H1 (cell line): ENCODE data around the gene PAQR4. TPM values are rescaled to one million over a fixed set of nuclear protein-coding genes. Genes with fewer than 3 reads are reported as not detected.

Source experiments
- CTCF ChIA-PET: fragments of 300-600 bp; sonication (Branson Sonifier 250); formaldehyde crosslinking; loops from one replicate; lab custom pipeline; 2021; ENCODE audit not compliant: partially characterized antibody; lab: Charles Lee
- POLR2A ChIA-PET: fragments of 300-600 bp; sonication (Branson Sonifier 250); formaldehyde crosslinking; loops from one replicate; lab custom pipeline; 2021; ENCODE audit warnings: inconsistent platforms; ENCODE audit not compliant: partially characterized antibody; lab: Charles Lee
- DNase-seq, 2 experiments: peaks; one replicate each; pipeline versions ENCODE4 v3.0.0 to v3.0.0-alpha.2; 2010 to 2022; ENCODE audit warnings: low spot score in 2 of 2, low read depth in 1 of 2, mixed read lengths in 1 of 2
- FAIRE-seq: peaks from 2 replicates; lab custom pipeline; 2011; peaks lifted over from hg19 to GRCh38; lab: Jason Lieb, UNC
- H2AFZ ChIP-seq: 2 replicates; pipeline ENCODE4 v1.8.1; 2012; ENCODE audit warnings: low read length, inconsistent platforms
- H2AK5ac ChIP-seq: 2 replicates; pipeline ENCODE4 v1.6.1; 2013; ENCODE audit warnings: low read depth, low read length
- H2BK120ac ChIP-seq: replicated peaks from 2 replicates; pipeline ENCODE3; 2013; ENCODE audit warnings: low read depth, low read length, inconsistent platforms
- H2BK12ac ChIP-seq: 2 replicates; pipeline ENCODE4 v1.6.1; 2013; ENCODE audit warnings: low read depth, low read length
- H2BK15ac ChIP-seq: 2 replicates; pipeline ENCODE4 v1.6.1; 2013; ENCODE audit warnings: low read length
- H2BK20ac ChIP-seq: 2 replicates; pipeline ENCODE4 v1.6.1; 2013; ENCODE audit warnings: low read length
- H2BK5ac ChIP-seq: 2 replicates; pipeline ENCODE4 v1.6.1; 2013; ENCODE audit warnings: low read depth, low read length
- H3K14ac ChIP-seq: 2 replicates; pipeline ENCODE4 v1.6.1; 2013; ENCODE audit warnings: inconsistent platforms; ENCODE audit not compliant: insufficient read length
- H3K18ac ChIP-seq: 2 replicates; pipeline ENCODE4 v1.6.1; 2013; ENCODE audit warnings: low read length; ENCODE audit errors: extremely low read depth
- H3K23ac ChIP-seq: 2 replicates; pipeline ENCODE4 v1.6.1; 2013; ENCODE audit warnings: inconsistent platforms; ENCODE audit not compliant: insufficient read length
- H3K23me2 ChIP-seq: 2 replicates; pipeline ENCODE4 v1.6.1; 2013; ENCODE audit warnings: low read depth, low read length
- H3K27ac ChIP-seq: 2 replicates; pipeline ENCODE4 v1.6.1; 2011; ENCODE audit warnings: low read depth, low read length, inconsistent platforms
- H3K27me3 ChIP-seq, 4 experiments: replicated peaks in 1 of 4; 1 replicate in 1 of 4; 2 replicates in 3 of 4; pipeline versions ENCODE4 v1.6.1 to v1.8.1; 2011 to 2013; ENCODE audit warnings: low read length in 3 of 4, mild to moderate bottlenecking in 3 of 4, inconsistent platforms in 2 of 4, mixed read lengths in 2 of 4, moderate library complexity in 1 of 4; ENCODE audit not compliant: control insufficient read depth in 3 of 4, insufficient read depth in 3 of 4; ENCODE audit errors: extremely low read depth in 1 of 4
- H3K36me3 ChIP-seq, 4 experiments: 2 replicates each; pipeline versions ENCODE4 v1.6.1 to v1.8.1; 2011 to 2013; ENCODE audit warnings: mild to moderate bottlenecking in 4 of 4, low read length in 3 of 4, moderate library complexity in 2 of 4, control low read depth in 1 of 4, inconsistent platforms in 1 of 4; ENCODE audit not compliant: insufficient read depth in 4 of 4, control insufficient read depth in 2 of 4
- H3K4ac ChIP-seq: replicated peaks from 2 replicates; pipeline ENCODE3; 2013; ENCODE audit warnings: low read length, low read depth, mixed read lengths, inconsistent platforms; ENCODE audit not compliant: insufficient read length
- H3K4me1 ChIP-seq, 4 experiments: replicated peaks in 1 of 4; 1 replicate in 1 of 4; 2 replicates in 3 of 4; pipeline versions ENCODE4 v1.6.1 to v1.8.1; 2011 to 2013; ENCODE audit warnings: low read length in 3 of 4, inconsistent platforms in 2 of 4, mixed read lengths in 1 of 4; ENCODE audit not compliant: insufficient read depth in 4 of 4, control insufficient read depth in 3 of 4
- H3K4me2 ChIP-seq, 2 experiments: 2 replicates each; pipeline versions ENCODE4 v1.6.1 to v1.8.1; 2011 to 2013; ENCODE audit warnings: low read depth in 2 of 2, low read length in 2 of 2, control low read depth in 1 of 2, inconsistent platforms in 1 of 2, mild to moderate bottlenecking in 1 of 2; ENCODE audit not compliant: insufficient read depth in 1 of 2
- H3K4me3 ChIP-seq, 4 experiments: fragments of 200-600, 300-600 bp in 1 of 4; sonication (generic), shearing (Covaris generic), sonication (Bioruptor Twin) in 1 of 4; 2 replicates each; pipeline versions ENCODE4 v1.5.1 to v1.8.1; 2011 to 2016; ENCODE audit warnings: low read length in 4 of 4, low read depth in 3 of 4, control low read depth in 2 of 4, inconsistent platforms in 2 of 4, mild to moderate bottlenecking in 2 of 4, mixed read lengths in 1 of 4, moderate library complexity in 1 of 4; ENCODE audit not compliant: insufficient read depth in 2 of 4; ENCODE audit errors: extremely low read depth in 1 of 4
- H3K56ac ChIP-seq: replicated peaks from 2 replicates; pipeline ENCODE3; 2013; ENCODE audit warnings: low read depth, mild to moderate bottlenecking, mixed read lengths, low read length, inconsistent platforms; ENCODE audit not compliant: insufficient read length
- H3K79me1 ChIP-seq: 2 replicates; pipeline ENCODE4 v1.6.1; 2013; ENCODE audit warnings: low read depth, low read length, control low read depth
- H3K79me2 ChIP-seq, 2 experiments: 2 replicates each; pipeline versions ENCODE4 v1.6.1 to v1.8.1; 2012 to 2013; ENCODE audit warnings: low read length in 2 of 2, mild to moderate bottlenecking in 2 of 2, inconsistent platforms in 1 of 2; ENCODE audit not compliant: insufficient read depth in 2 of 2, control insufficient read depth in 1 of 2
- H3K9ac ChIP-seq, 4 experiments: replicated peaks in 1 of 4; 1 replicate in 1 of 4; 2 replicates in 3 of 4; pipeline versions ENCODE4 v1.6.1 to v1.8.1; 2011 to 2013; ENCODE audit warnings: low read depth in 3 of 4, low read length in 3 of 4, control low read depth in 2 of 4, mild to moderate bottlenecking in 2 of 4, moderate library complexity in 2 of 4, inconsistent platforms in 1 of 4; ENCODE audit errors: extremely low read depth in 1 of 4
- H3K9me3 ChIP-seq, 2 experiments: 2 replicates each; pipeline versions ENCODE4 v1.6.1 to v1.8.1; 2012 to 2013; ENCODE audit warnings: mild to moderate bottlenecking in 2 of 2, moderate library complexity in 2 of 2, control low read depth in 1 of 2, inconsistent platforms in 1 of 2, low read depth in 1 of 2, low read length in 1 of 2, mixed read lengths in 1 of 2; ENCODE audit not compliant: insufficient read depth in 2 of 2
- H4K20me1 ChIP-seq, 2 experiments: replicated peaks in 1 of 2; 2 replicates each; pipeline versions ENCODE3 to v1.8.1; 2011 to 2013; ENCODE audit warnings: inconsistent platforms in 2 of 2, low read length in 2 of 2, mild to moderate bottlenecking in 1 of 2; ENCODE audit not compliant: insufficient read depth in 2 of 2, control insufficient read depth in 1 of 2
- H4K5ac ChIP-seq: 2 replicates; pipeline ENCODE4 v1.6.1; 2013; ENCODE audit warnings: low read length, low read depth, mixed read lengths, inconsistent platforms; ENCODE audit not compliant: insufficient read length
- H4K8ac ChIP-seq: 2 replicates; pipeline ENCODE4 v1.8.0; 2013; ENCODE audit warnings: mild to moderate bottlenecking, moderate library complexity, low read length, inconsistent platforms; ENCODE audit not compliant: insufficient read depth; ENCODE audit errors: extremely low read depth
- H4K91ac ChIP-seq: replicated peaks from 2 replicates; pipeline ENCODE3; 2013; ENCODE audit warnings: low read length, mixed read lengths, inconsistent platforms; ENCODE audit not compliant: insufficient read length
- RAD21 ChIP-seq, 2 experiments: IDR thresholded peaks in 1 of 2; conservative IDR thresholded peaks in 1 of 2; 2 replicates each; pipeline ENCODE4 v1.6.1; 2011; ENCODE audit warnings: low read depth in 2 of 2, low read length in 2 of 2, improper control_type of control experiment in 1 of 2, inconsistent platforms in 1 of 2, mild to moderate bottlenecking in 1 of 2, moderate library complexity in 1 of 2
- WGBS, 2 experiments: shearing (Covaris generic) in 1 of 2; methylation state at CpG; one replicate each; pipeline versions ENCODE4 v1.1.6 to v1.1.7; 2013 to 2015; ENCODE audit warnings: low lambda C conversion rate in 2 of 2, mixed read lengths in 2 of 2, inconsistent platforms in 1 of 2, low coverage in 1 of 2, missing lambda C conversion rate in 1 of 2; ENCODE audit not compliant: insufficient replicate concordance in 2 of 2, insufficient coverage in 1 of 2, insufficient read length in 1 of 2; ENCODE audit errors: extremely low coverage in 1 of 2, missing lambda C conversion rate in 1 of 2; 5-methylcytosine and 5-hydroxymethylcytosine counted together
- polyA plus RNA-seq, 7 experiments: library from polyadenylated mRNA; depleted of rRNA in 3 of 7; stranded (reverse) in 5 of 7; unstranded in 2 of 7; fragments of >200 nt in 5 of 7; fragments of 200-250 nt in 2 of 7; gene quantifications; 1 replicate in 5 of 7; 2 replicates in 1 of 7; 4 replicates in 1 of 7; pipeline versions ENCODE4 v1.2.1 to v1.2.3, GENCODE V29; 2011 to 2013; ENCODE audit warnings: missing spikeins in 2 of 7, mixed read lengths in 2 of 7
- total RNA-seq: library from RNA; stranded (reverse); fragmentation: NEBNext Ultra II Directional; extraction: Animal tissue kit (Norgen Biotek cat#: 25700); gene quantifications from 2 replicates; pipeline ENCODE4 v1.2.1, GENCODE V29; 2021

PAQR4 gene
- total and polyA plus RNA-seq, 2 of the 8 experiments (the other 6 are each of a cell fraction or from before 2014, with no cell fraction given): 28.2 to 34.6 TPM

GRCh38 chr16:2976673-2977072 lies 7.5 kb downstream of the PAQR4 start:
- H3K14ac ChIP-seq: no peak overlapping the region
- no peak overlapping the region for H2AFZ ChIP-seq
- no peak overlapping the region for H3K9ac ChIP-seq
- no peak overlapping the region for H3K56ac ChIP-seq
- no peak overlapping the region for H3K23ac ChIP-seq
- no peak overlapping the region for H3K4me3 ChIP-seq
- peaks cover 10% of the 10 kb centered on the region; the same call in 1 of the 2 replicates for H3K23me2 ChIP-seq
- H4K20me1 ChIP-seq: peaks cover 20 to 33% of the 10 kb centered on the region in 2 experiments
- DNase-seq (no peak), FAIRE-seq (no peak)
- ChIA-PET CTCF (interaction anchor here (0.6 to 2.0 kb wide), 8 partner anchors 9 to 57 kb away, joined by 3 to 10 read pairs (median 4); partner anchors contain the start of gene KREMEN2), POLR2A (interaction anchor here (1.2 to 25.4 kb wide), 7 partner anchors 10 to 53 kb away, joined by 3 to 455 read pairs (median 9); partner anchors contain the start of genes CLDN6, HCFC1R1, KREMEN2 and PAQR4)
- no peak overlapping the region for H4K8ac ChIP-seq
- no peak overlapping the region for H4K5ac ChIP-seq
- no peak overlapping the region for H2BK20ac ChIP-seq
- no peaks in the 10 kb centered on the region for H3K9me3 ChIP-seq
- no peak overlapping the region for H4K91ac ChIP-seq
- H2BK12ac ChIP-seq: no peak overlapping the region
- H2BK5ac ChIP-seq: no peak overlapping the region
- H3K27ac ChIP-seq: no peak overlapping the region
- H2BK120ac ChIP-seq: no peak overlapping the region
- H3K4me2 ChIP-seq: no peak overlapping the region
- H3K79me1 ChIP-seq: peaks cover 14% of the 10 kb centered on the region
- no peaks in the 10 kb centered on the region for H3K27me3 ChIP-seq
- H3K18ac ChIP-seq: no peak overlapping the region
- peaks cover 20 to 44% (median 33%) of the 10 kb centered on the region in 4 experiments for H3K36me3 ChIP-seq
- no peak overlapping the region for H3K4ac ChIP-seq
- peaks cover 0 to 13% (median 9%) of the 10 kb centered on the region in 4 experiments; a peak in 6 of 7 replicates for H3K4me1 ChIP-seq
- no peak overlapping the region for H2AK5ac ChIP-seq
- peaks cover 0 to 8% of the 10 kb centered on the region in 2 experiments; a peak in 2 of 4 replicates for H3K79me2 ChIP-seq
- no peak overlapping the region for H2BK15ac ChIP-seq
- 86% methylated on average over 15 of the region's 15 CpGs; no CpG with 5 or more reads in 1 of the 2 experiments for WGBS, 2 experiments
- TF ChIP-seq RAD21 (IDR thresholded peaks at IDR 0.05 in 1 of 2, conservative IDR thresholded peaks at IDR 0.05 in 1 of 2; ENCODE audit: low read depth in 2 of 2, low read length in 2 of 2): no peak
